AG04450 (cell line): ENCODE results near the gene TARP.

ENCODE experiments used
- CTCF ChIA-PET: fragments of 300-600, 350-600 bp; formaldehyde crosslinking; extraction: SDS; loops from one replicate; lab custom pipeline; 2022; ENCODE audit warnings: antibody characterized with exemption, inconsistent platforms; lab: Charles Lee
- POLR2A ChIA-PET: fragments of 350-600 bp; formaldehyde crosslinking; extraction: SDS; loops from one replicate; lab custom pipeline; 2021; ENCODE audit warnings: antibody characterized with exemption, inconsistent platforms; lab: Yijun Ruan, JAX
- DNase-seq: peaks from one replicate; pipeline ENCODE4 v3.0.0-alpha.2; 2011; ENCODE audit warnings: low read depth, low spot score
- H3K27ac ChIP-seq: one replicate; pipeline ENCODE4 v1.5.1; 2012; ENCODE audit warnings: low read depth, low read length, control low read depth
- H3K27me3 ChIP-seq: one replicate; pipeline ENCODE4 v1.6.0; 2012; ENCODE audit warnings: low read length; ENCODE audit not compliant: control insufficient read depth, insufficient read depth
- H3K4me3 ChIP-seq: 2 replicates; pipeline ENCODE4 v1.5.1; 2011; ENCODE audit warnings: mild to moderate bottlenecking, low read depth, low read length, control low read depth
- H3K9me3 ChIP-seq: 2 replicates; pipeline ENCODE4 v1.5.1; 2012; ENCODE audit warnings: low read length; ENCODE audit not compliant: control insufficient read depth, insufficient read depth
- TF ChIP-seq, protein P1 (sequence below): IDR thresholded peaks from 2 replicates; pipeline ENCODE4 v1.5.1; 2011; ENCODE audit warnings: low read depth, low read length, control low read depth, inconsistent platforms

The TARP gene

DNA sequence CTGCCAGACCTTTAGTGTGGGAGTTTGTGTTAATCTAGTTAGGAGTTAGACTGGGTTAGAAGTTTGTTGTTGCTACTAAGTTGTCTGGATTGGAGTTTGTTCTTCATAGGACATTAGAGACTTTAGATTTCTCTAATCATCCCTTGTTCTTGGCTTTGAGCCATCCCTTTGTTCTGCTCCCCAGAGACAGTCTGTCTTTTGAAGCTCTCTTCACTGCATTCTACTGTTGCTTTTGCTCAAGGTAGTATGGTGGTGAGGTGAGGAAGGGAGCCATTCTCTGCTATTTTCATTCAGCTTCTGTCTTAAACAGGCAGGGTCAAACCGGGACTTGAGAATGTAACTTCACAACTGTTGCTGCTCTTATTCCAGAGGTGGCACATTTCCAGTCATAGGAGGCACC, 10.4 kb upstream of the TARP start:
- no peak for DNase-seq
- POLR2A ChIA-PET = no interaction called here
- H3K4me3 ChIP-seq = no peak overlapping the region
- TF ChIP-seq, protein P1, sequence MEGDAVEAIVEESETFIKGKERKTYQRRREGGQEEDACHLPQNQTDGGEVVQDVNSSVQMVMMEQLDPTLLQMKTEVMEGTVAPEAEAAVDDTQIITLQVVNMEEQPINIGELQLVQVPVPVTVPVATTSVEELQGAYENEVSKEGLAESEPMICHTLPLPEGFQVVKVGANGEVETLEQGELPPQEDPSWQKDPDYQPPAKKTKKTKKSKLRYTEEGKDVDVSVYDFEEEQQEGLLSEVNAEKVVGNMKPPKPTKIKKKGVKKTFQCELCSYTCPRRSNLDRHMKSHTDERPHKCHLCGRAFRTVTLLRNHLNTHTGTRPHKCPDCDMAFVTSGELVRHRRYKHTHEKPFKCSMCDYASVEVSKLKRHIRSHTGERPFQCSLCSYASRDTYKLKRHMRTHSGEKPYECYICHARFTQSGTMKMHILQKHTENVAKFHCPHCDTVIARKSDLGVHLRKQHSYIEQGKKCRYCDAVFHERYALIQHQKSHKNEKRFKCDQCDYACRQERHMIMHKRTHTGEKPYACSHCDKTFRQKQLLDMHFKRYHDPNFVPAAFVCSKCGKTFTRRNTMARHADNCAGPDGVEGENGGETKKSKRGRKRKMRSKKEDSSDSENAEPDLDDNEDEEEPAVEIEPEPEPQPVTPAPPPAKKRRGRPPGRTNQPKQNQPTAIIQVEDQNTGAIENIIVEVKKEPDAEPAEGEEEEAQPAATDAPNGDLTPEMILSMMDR = no peak
- no peak overlapping the region for H3K27ac ChIP-seq
- CTCF ChIA-PET = interaction anchor here (0.6 kb wide), 1 partner anchor 52 kb away, joined by 3 read pairs; no protein-coding TSS in a partner anchor
- peaks cover 2% of the 10 kb centered on the region for H3K27me3 ChIP-seq
- H3K9me3 ChIP-seq = no peaks in the 10 kb centered on the region

DNA sequence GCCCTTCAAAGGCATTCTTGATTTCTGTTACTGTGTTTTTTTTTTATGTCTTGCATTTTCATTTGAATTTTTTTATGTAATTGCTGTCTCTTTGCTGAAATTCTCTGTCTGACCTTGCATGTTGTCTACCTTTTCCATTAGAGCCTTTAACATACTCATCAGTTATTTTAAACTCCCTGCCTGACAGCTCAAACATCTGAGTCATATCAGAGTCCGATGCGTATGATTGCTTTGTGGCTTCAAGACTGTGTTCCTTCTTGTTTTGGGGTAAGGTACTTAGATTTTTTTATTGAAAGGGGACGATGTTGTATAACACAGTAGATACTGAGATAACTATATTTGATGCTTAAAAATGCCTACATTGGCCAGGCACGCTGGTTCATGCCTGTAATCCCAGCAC, 9.7 kb upstream of the TARP start:
- Histone ChIP-seq H3K9me3 (no peaks in the 10 kb centered on the region), H3K27me3 (peaks cover 2% of the 10 kb centered on the region), H3K4me3 (no peak overlapping the region), H3K27ac (no peak overlapping the region)
- DNase-seq = no peak
- TF ChIP-seq, protein P1 = no peak
- ChIA-PET CTCF (no interaction called here), POLR2A (no interaction called here)

DNA sequence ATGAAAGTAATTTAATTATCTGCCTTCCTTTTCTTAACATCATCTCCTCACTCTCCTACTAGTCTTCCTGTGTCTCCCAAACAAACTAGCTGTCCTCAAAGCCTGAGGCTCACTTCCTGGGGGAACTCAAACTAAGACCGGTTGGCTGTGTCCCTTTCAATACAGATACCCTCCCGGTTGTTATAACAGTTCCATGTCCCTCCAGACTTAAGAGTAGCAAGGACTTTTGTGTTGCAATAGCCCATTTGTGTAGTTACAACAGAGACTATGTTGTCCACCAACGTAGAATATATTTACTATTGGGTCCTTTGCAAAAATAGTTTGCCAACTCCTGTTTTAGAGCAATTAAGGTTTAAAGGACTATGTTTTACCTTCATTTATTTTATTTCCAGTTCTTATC, 8.6 kb upstream of the TARP start:
- Histone ChIP-seq H3K4me3 (no peak overlapping the region), H3K27me3 (peaks cover 2% of the 10 kb centered on the region), H3K27ac (no peak overlapping the region), H3K9me3 (no peaks in the 10 kb centered on the region)
- ChIA-PET POLR2A (no interaction called here), CTCF (no interaction called here)
- no peak for DNase-seq
- TF ChIP-seq, protein P1 = no peak

DNA sequence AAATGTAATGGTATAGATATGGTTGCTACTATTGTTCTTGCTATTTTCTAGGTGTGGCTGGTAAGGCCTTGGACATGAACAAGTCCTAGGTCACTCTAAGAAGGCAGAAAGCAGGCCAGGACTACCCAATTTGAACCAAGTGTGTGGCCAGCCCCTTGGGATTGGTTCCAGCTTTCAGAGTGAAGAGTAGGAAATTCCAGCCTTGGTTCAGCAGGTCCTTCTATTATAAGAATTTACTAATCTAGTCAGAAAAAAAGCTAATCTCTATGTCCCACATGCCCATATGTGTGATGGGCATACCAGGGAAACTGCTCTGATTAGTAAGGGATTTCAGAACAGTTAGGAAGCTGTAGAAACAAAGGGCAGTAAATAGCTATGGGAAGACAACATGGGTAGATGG, 7.8 kb upstream of the TARP start:
- Histone ChIP-seq H3K27me3 (peaks cover 2% of the 10 kb centered on the region), H3K4me3 (no peak overlapping the region), H3K27ac (no peak overlapping the region), H3K9me3 (no peaks in the 10 kb centered on the region)
- ChIA-PET CTCF (no interaction called here), POLR2A (no interaction called here)
- TF ChIP-seq, protein P1 = no peak
- DNase-seq = no peak

DNA sequence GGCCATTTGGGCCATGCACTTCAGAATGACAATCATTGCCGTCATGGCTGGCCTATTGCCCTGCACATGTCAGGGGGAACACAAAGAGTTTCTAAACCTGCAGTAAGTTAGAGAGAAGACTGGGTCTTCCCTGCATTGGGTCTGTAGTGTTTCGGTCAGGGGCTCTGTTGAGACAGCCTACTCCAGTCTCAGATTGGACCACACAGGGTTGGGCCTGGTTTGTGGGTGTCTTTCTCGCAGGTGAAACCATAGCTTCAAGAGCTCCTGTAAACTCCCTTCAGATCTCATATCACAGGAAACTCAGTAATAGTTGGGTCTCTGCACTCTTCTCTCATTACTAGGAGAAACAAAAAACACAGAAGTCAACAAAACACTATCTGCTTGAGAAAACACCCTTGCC, 7.3 kb upstream of the TARP start:
- POLR2A ChIA-PET = no interaction called here
- TF ChIP-seq, protein P1 = no peak

More for the DNA sequence above, 7.3 kb upstream of the TARP start:
- Histone ChIP-seq H3K27ac (no peak overlapping the region), H3K9me3 (no peaks in the 10 kb centered on the region), H3K4me3 (no peak overlapping the region), H3K27me3 (peaks cover 2% of the 10 kb centered on the region)
- CTCF ChIA-PET = no interaction called here
- DNase-seq = no peak
